ENCODE results near the gene GARS1.

The GARS1 gene

DNA sequence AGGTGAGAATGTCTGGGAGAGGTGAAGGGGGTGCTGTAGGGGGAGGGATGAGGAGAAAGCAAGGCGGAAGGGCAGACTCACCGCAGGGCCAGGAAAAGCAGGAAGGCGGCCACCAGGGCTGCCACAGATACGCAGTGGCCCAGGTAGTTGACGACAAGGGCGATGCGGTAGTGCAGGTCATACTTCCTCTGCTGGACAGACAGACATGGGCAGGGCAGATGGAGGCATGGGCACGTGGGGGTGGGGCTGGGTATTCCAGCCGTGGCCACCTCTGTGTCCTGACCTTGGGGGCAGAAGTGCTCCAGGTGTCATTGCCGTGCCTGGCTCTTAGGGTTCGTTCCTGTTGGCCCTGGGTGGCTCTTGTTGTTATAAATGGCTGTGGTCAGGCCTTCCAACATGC lies 70.8 kb downstream of the GARS1 start:
- no peaks in the 10 kb centered on the region for H3K9me3 ChIP-seq (ENCODE audit: control insufficient read depth, low read length)
- WGBS, 2 experiments (ENCODE audit: insufficient coverage in 2 of 2): 91 to 94% methylated on average over 9 to 11 of the region's 11 CpGs

DNA sequence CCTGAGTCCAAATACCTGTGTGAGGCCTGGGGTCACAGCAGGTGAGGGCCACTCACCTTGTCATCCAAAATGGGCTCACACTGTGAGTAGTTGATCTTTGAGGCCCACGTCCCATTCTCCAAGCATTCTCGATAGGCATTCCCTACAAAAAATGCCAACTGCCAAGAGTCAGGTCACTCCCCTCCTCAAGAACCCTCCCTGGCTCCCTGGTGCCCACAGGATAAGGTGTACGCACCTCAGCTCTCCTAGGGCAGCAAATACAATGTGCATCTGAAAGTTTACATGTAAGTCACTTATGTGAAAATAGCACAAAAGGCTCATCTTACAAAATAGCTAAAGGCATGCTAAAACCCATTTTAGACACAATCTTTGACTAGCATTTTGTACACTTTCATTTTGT lies 72.5 kb downstream of the GARS1 start:
- no peaks in the 10 kb centered on the region for H3K9me3 ChIP-seq (ENCODE audit: control insufficient read depth, low read length)
- H3K36me3 ChIP-seq (ENCODE audit: control insufficient read depth, insufficient read depth, low read length): no peaks in the 10 kb centered on the region
- no peak overlapping the region for H3K4me3 ChIP-seq (ENCODE audit: extremely low read depth, insufficient read depth, low read length, poor library complexity, severe bottlenecking)
- no peaks in the 10 kb centered on the region for H3K4me1 ChIP-seq (ENCODE audit: control insufficient read depth, insufficient read depth, low read length, poor library complexity, severe bottlenecking)
- H3K27ac ChIP-seq (ENCODE audit: low read depth, low read length, severe bottlenecking): no peak overlapping the region
- WGBS, 2 experiments (ENCODE audit: insufficient coverage in 2 of 2): 76 to 80% methylated on average over 1 to 2 of the region's 3 CpGs

More for the DNA sequence above, 70.8 kb downstream of the GARS1 start:
- no peak overlapping the region for H3K27ac ChIP-seq (ENCODE audit: low read depth, low read length, severe bottlenecking)
- no peak overlapping the region for H3K4me3 ChIP-seq (ENCODE audit: extremely low read depth, insufficient read depth, low read length, poor library complexity, severe bottlenecking)
- H3K36me3 ChIP-seq (ENCODE audit: control insufficient read depth, insufficient read depth, low read length): no peaks in the 10 kb centered on the region
- H3K4me1 ChIP-seq (ENCODE audit: control insufficient read depth, insufficient read depth, low read length, poor library complexity, severe bottlenecking): no peaks in the 10 kb centered on the region

DNA sequence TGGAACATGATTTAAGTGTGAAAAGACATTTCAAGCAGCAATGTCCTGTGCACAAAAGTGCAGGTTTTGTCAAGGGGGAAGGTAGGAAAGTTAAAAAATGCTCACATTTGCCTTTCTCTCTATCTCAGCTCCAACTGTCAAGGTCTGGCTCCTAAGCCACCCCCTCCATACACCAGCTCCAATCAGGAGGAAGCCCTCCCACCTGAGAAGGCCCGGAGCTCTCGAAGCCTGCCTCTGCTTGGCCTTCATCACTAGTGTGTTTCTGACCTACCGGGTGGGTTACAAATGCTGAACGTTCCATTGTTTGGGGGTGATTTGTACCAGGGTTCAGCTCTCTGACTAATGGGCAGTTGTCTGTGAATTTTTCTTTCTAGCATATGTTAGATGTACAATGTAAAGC lies 73.4 kb downstream of the GARS1 start:
- no peaks in the 10 kb centered on the region for H3K4me1 ChIP-seq (ENCODE audit: control insufficient read depth, insufficient read depth, low read length, poor library complexity, severe bottlenecking)
- no peak overlapping the region for H3K27ac ChIP-seq (ENCODE audit: low read depth, low read length, severe bottlenecking)
- 83 to 100% methylated on average over 1 to 3 of the region's 4 CpGs for WGBS, 2 experiments (ENCODE audit: insufficient coverage in 2 of 2)
- H3K9me3 ChIP-seq (ENCODE audit: control insufficient read depth, low read length): no peaks in the 10 kb centered on the region
- H3K36me3 ChIP-seq (ENCODE audit: control insufficient read depth, insufficient read depth, low read length): no peaks in the 10 kb centered on the region
- no peak overlapping the region for H3K4me3 ChIP-seq (ENCODE audit: extremely low read depth, insufficient read depth, low read length, poor library complexity, severe bottlenecking)

DNA sequence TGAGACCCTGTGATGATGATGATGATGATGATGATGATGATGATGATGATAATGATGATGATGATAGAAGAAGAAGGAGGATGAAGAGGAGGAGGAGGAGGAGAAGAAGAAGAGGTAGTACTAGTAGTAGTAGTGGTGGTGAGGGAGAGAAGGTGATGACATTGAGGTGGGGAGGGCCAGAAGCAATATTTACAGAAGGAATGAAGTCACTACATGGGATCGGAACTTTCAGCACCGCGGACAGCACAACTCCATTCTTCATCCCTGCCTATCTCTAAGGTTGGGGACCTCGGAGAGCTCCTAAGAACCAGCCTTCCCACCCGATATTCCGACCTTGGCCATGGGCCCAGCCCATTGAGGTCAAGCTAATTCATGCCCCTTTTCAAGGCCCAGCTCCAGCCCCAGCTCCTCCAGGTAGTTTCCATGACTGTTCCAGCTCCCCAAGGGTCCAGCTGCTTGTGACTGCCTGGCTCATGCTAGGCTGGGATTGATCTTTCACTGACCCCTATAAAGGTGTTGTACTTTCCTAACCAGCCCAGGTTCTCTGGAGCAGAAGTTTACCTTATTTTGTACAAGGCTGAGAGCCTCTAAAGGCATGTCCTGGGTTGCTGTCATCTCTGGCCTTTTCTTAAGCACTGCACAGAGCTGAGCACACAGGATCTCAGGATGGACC lies 77.3 kb downstream of the GARS1 start:
- no peaks in the 10 kb centered on the region for H3K36me3 ChIP-seq (ENCODE audit: control insufficient read depth, insufficient read depth, low read length)
- no peak overlapping the region for H3K27ac ChIP-seq (ENCODE audit: low read depth, low read length, severe bottlenecking)
- H3K4me1 ChIP-seq (ENCODE audit: control insufficient read depth, insufficient read depth, low read length, poor library complexity, severe bottlenecking): no peaks in the 10 kb centered on the region
- WGBS, 2 experiments (ENCODE audit: insufficient coverage in 2 of 2): 9 to 16% methylated on average over 3 to 6 of the region's 6 CpGs
- H3K4me3 ChIP-seq (ENCODE audit: extremely low read depth, insufficient read depth, low read length, poor library complexity, severe bottlenecking): no peak overlapping the region
- no peaks in the 10 kb centered on the region for H3K9me3 ChIP-seq (ENCODE audit: control insufficient read depth, low read length)

DNA sequence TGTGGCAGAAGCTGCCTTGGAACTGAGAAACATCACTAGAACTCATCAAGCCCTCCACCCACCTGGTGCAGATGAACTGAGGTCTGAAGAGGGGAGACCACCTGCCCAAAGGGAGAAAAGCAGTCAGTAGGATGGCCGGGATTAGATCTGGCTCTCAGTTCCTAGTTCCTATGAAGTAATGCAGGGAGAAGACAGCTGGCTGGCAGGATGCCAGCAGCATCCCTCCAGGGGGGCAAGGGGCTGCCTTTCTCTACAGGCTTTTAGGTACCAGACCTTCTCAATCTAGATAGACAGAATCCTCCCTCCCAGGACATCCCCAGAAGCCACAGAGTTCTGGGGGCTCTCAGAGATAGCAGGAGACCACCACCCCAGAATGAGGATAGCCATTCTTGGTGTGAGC lies 79.7 kb downstream of the GARS1 start:
- Histone ChIP-seq H3K4me1 (ENCODE audit: control insufficient read depth, insufficient read depth, low read length, poor library complexity, severe bottlenecking) (no peaks in the 10 kb centered on the region), H3K36me3 (ENCODE audit: control insufficient read depth, insufficient read depth, low read length) (no peaks in the 10 kb centered on the region), H3K9me3 (ENCODE audit: control insufficient read depth, low read length) (no peaks in the 10 kb centered on the region), H3K27ac (ENCODE audit: low read depth, low read length, severe bottlenecking) (no peak overlapping the region), H3K4me3 (ENCODE audit: extremely low read depth, insufficient read depth, low read length, poor library complexity, severe bottlenecking) (no peak overlapping the region)
- WGBS, 2 experiments (ENCODE audit: insufficient coverage in 2 of 2): 60 to 88% methylated on average over 1 of the region's 1 CpG

DNA sequence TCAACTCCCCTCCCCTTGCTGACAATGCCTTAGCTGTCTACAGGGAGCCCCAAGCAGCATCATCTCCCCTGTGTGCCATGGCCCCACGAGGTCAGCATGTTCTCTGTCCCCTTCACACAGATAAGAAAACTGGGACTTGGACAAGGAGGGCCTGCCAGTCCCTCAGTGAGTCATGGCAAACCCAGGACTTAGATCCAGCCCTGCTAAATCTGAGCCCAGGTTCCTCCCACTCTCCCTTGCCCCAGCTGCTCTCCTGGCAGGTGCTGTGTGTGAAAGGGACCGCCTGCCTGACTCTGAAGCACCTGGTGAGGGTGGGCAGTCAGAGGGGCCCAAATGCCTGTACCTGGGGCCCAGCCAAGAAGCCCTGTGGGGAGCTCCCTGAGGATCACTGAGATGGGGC lies 80.2 kb downstream of the GARS1 start:
- Histone ChIP-seq H3K27ac (ENCODE audit: low read depth, low read length, severe bottlenecking) (no peak overlapping the region), H3K4me1 (ENCODE audit: control insufficient read depth, insufficient read depth, low read length, poor library complexity, severe bottlenecking) (peaks cover 2% of the 10 kb centered on the region), H3K36me3 (ENCODE audit: control insufficient read depth, insufficient read depth, low read length) (no peaks in the 10 kb centered on the region), H3K9me3 (ENCODE audit: control insufficient read depth, low read length) (no peaks in the 10 kb centered on the region), H3K4me3 (ENCODE audit: extremely low read depth, insufficient read depth, low read length, poor library complexity, severe bottlenecking) (no peak overlapping the region)
- WGBS, 2 experiments (ENCODE audit: insufficient coverage in 2 of 2): 25 to 37% methylated on average over 1 to 2 of the region's 2 CpGs

DNA sequence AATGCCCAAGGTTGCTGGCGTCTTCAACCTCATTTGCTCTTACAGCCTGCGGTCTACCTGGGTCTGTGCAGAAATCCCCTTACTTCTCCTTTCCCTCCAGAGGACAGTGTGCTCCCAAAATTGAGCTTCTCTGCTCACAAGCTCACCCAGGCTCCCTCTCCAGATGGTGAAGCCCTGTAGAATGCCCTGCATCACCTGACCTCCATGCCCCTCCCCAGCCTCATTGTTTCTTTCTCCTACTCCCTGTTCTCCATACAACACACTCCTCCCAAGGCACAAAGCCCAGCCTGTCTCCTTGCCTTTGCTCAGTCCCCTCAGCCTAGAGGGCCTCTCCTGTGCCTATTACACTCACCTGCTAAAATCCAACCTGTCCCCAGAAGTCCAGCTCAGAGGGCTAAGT lies 84.1 kb downstream of the GARS1 start:
- H3K9me3 ChIP-seq (ENCODE audit: control insufficient read depth, low read length): no peaks in the 10 kb centered on the region
- no peaks in the 10 kb centered on the region for H3K36me3 ChIP-seq (ENCODE audit: control insufficient read depth, insufficient read depth, low read length)
- 72 to 96% methylated on average over 2 of the region's 2 CpGs for WGBS, 2 experiments (ENCODE audit: insufficient coverage in 2 of 2)

DNA sequence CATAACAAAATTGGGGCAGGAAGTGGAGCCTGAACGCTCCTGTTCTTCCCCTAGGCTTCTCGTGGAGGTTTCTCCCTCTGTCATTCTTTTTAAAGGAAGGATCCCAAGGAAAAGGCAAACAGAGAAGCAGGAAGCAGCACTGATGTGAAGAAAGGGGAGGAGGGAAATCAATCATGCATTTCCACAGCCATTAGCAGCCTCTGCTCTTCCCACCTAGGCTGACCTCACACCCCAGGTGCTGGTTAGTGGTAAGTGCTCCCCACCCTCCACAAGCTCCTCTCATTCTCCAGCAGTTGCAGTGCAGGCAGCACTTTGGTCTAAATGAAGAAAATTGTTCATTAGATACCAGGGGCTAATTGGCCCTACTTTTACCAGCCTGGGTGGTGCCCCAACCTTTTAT lies 85.0 kb downstream of the GARS1 start:
- H3K36me3 ChIP-seq (ENCODE audit: control insufficient read depth, insufficient read depth, low read length): no peaks in the 10 kb centered on the region
- H3K27ac ChIP-seq (ENCODE audit: low read depth, low read length, severe bottlenecking): no peak overlapping the region
- H3K4me3 ChIP-seq (ENCODE audit: extremely low read depth, insufficient read depth, low read length, poor library complexity, severe bottlenecking): no peak overlapping the region
- 17% methylated on average over 1 to 2 of the region's 2 CpGs for WGBS, 2 experiments (ENCODE audit: insufficient coverage in 2 of 2)
- H3K4me1 ChIP-seq (ENCODE audit: control insufficient read depth, insufficient read depth, low read length, poor library complexity, severe bottlenecking): peaks cover 9% of the 10 kb centered on the region
- H3K9me3 ChIP-seq (ENCODE audit: control insufficient read depth, low read length): no peaks in the 10 kb centered on the region

More for the DNA sequence above, 84.1 kb downstream of the GARS1 start:
- Histone ChIP-seq H3K4me3 (ENCODE audit: extremely low read depth, insufficient read depth, low read length, poor library complexity, severe bottlenecking) (no peak overlapping the region), H3K27ac (ENCODE audit: low read depth, low read length, severe bottlenecking) (no peak overlapping the region), H3K4me1 (ENCODE audit: control insufficient read depth, insufficient read depth, low read length, poor library complexity, severe bottlenecking) (peaks cover 9% of the 10 kb centered on the region)

DNA sequence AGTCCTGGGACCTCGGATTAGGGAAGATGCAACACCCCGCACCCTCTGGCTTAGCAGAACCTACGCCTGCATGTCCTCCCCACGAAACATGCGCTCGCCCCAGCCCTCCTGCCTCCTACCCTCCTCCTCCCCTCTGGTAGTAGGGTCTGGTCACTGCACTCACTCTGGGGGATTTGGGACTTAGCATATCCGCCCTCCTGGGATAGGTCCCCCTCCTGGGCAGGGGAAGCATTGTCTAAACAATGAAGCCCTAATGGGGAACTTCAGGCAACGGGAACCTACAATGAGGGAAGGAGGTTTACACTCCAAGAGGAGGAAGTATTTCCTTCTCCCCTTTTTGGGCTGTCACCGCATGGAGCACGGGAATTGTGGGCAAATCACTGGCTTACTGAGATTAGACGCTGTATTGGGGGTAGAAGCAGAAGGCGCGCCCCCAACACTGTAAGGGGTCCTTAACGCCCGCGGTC lies 86.7 kb downstream of the GARS1 start:
- Histone ChIP-seq H3K9me3 (ENCODE audit: control insufficient read depth, low read length) (no peaks in the 10 kb centered on the region), H3K4me3 (ENCODE audit: extremely low read depth, insufficient read depth, low read length, poor library complexity, severe bottlenecking) (no peak overlapping the region), H3K4me1 (ENCODE audit: control insufficient read depth, insufficient read depth, low read length, poor library complexity, severe bottlenecking) (peaks cover 9% of the 10 kb centered on the region), H3K36me3 (ENCODE audit: control insufficient read depth, insufficient read depth, low read length) (no peaks in the 10 kb centered on the region), H3K27ac (ENCODE audit: low read depth, low read length, severe bottlenecking) (no peak overlapping the region)
- 8 to 12% methylated on average over 9 to 12 of the region's 16 CpGs for WGBS, 2 experiments (ENCODE audit: insufficient coverage in 2 of 2)

DNA sequence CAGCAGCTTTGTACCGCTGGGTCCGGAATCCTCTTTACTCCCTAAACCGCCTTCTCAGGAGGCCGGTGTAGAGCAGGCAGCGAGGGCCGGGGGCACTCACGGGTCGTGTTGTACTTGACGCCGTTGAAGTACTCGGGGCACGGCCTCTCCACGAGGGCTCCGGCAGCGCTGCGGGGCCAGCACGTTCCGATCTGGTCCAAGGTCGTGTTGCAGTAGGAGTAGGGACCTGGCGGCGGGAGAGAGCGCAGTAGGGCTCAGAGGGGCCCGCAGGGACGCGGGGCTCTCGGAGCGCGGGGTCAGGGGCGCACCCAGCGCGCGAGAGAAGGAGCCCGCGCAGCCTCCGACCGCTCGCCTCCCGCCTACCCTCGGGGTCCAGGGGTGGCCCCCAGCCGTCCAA lies 87.1 kb downstream of the GARS1 start:
- Histone ChIP-seq H3K9me3 (ENCODE audit: control insufficient read depth, low read length) (no peaks in the 10 kb centered on the region), H3K4me1 (ENCODE audit: control insufficient read depth, insufficient read depth, low read length, poor library complexity, severe bottlenecking) (peaks cover 9% of the 10 kb centered on the region), H3K4me3 (ENCODE audit: extremely low read depth, insufficient read depth, low read length, poor library complexity, severe bottlenecking) (peak overlapping the region; percentile 39), H3K36me3 (ENCODE audit: control insufficient read depth, insufficient read depth, low read length) (no peaks in the 10 kb centered on the region), H3K27ac (ENCODE audit: low read depth, low read length, severe bottlenecking) (no peak overlapping the region)
- WGBS, 2 experiments (ENCODE audit: insufficient coverage in 2 of 2): 1 to 2% methylated on average over 25 to 36 of the region's 40 CpGs

DNA sequence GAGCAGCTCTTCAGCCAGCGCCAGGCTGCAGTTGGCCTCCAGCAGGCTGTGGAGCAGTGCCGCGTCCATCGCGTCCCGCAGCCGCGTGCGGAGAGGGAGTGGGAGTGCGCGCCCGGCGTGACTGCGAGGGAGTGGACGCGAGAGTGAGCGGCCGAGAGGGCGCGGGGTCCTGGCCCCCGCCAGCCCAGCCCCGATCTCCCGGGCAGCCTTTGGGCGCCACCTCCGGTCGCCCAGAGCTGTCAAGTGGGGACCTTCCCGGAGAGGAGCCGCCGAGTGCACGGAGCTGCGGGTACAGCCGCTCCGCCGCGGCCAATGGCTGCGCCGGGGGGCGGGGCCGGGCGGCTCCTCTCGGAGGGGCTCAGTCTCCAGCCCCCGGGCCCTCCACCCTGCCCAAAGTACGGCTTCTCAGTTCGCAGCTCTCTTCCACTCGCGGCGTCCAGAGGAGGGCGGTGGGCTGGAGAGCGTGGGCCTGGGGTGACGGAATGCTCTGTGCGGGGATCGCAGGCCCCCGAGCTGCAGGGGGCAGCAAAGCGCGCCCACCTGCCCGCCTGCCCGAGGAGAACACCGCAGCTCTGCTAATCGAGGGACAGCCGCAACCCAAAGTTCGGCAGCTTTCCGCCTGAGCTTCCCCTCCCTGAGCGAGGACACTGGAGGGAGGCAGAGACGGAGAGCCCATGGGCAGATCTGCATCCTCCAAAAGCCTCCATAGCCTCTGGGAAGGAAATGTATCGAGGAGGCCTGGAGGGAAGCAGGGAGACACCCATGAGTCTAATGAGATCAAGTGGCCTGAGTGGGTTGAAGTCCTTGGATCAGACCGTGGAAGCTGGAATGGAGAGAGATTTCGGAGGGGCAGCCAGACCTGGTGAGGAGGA lies 87.8 kb downstream of the GARS1 start, which contains the start of gene CRHR2:
Gene CRHR2 (minus strand): TSS at position 245 of the 872 bp plus-strand sequence. CDS start 176 bp downstream, at position 69.
- Histone ChIP-seq H3K27ac (ENCODE audit: low read depth, low read length, severe bottlenecking) (no peak within 1 kb of the TSS), H3K4me3 (ENCODE audit: extremely low read depth, insufficient read depth, low read length, poor library complexity, severe bottlenecking) (peak within 1 kb of the TSS; percentile 39), H3K36me3 (ENCODE audit: control insufficient read depth, insufficient read depth, low read length) (no peaks in the 10 kb centered on the region), H3K9me3 (ENCODE audit: control insufficient read depth, low read length) (no peaks in the 10 kb centered on the region), H3K4me1 (ENCODE audit: control insufficient read depth, insufficient read depth, low read length, poor library complexity, severe bottlenecking) (peaks cover 9% of the 10 kb centered on the region)
- 4 to 7% methylated on average over 42 to 50 of the region's 67 CpGs for WGBS, 2 experiments (ENCODE audit: insufficient coverage in 2 of 2)

Data from mesodermal cell (in vitro differentiated cells).